ENCODE data around the gene KLHL6. TPM values are rescaled to one million over a fixed set of nuclear protein-coding genes. Genes with fewer than 3 reads are reported as not detected.

Gene KLHL6
- total and polyA plus RNA-seq, 2 of the 13 experiments (the other 11 are each of a cell fraction or from before 2014, with no cell fraction given), result not detected

GRCh38 chr3:183592821-183593220 lies 37.3 kb upstream of the KLHL6 start:
- Histone ChIP-seq H3K4me1 (ENCODE audit: insufficient read depth, low read length) (no peaks in the 10 kb centered on the region), H2AFZ (ENCODE audit: low read length) (no peak overlapping the region), H3K9me3 (ENCODE audit: low read length) (no peaks in the 10 kb centered on the region), H3K4me3 (replicated peaks in 1 of 3; ENCODE audit: insufficient read depth in 1 of 3, low read depth in 2 of 3, low read length in 3 of 3) (no peak overlapping the region), H3K9ac (ENCODE audit: insufficient read depth, low read depth, low read length) (no peak overlapping the region), H3K4me2 (ENCODE audit: low read depth, low read length) (no peak overlapping the region), H3K79me2 (ENCODE audit: insufficient read depth, low read length) (no peaks in the 10 kb centered on the region), H3K27me3 (ENCODE audit: control insufficient read depth in 1 of 2, insufficient read depth in 2 of 2, low read length in 2 of 2) (no peaks in the 10 kb centered on the region; a peak in 1 of 5 replicates), H3K36me3 (replicated peaks in 1 of 2; ENCODE audit: control insufficient read depth in 1 of 2, insufficient read depth in 2 of 2, low read length in 2 of 2) (no peaks in the 10 kb centered on the region), H4K20me1 (ENCODE audit: insufficient read depth, low read length) (no peaks in the 10 kb centered on the region), H3K27ac (ENCODE audit: extremely low read length, insufficient read depth, low read length) (no peak overlapping the region)
- WGBS (ENCODE audit: low lambda C conversion rate), result 39% methylated on average over 6 of the region's 7 CpGs
- CTCF ChIA-PET (ENCODE audit: low intra/inter-chr PET ratio, low total read pairs), result no interaction called here
- POLR2A ChIA-PET, result no interaction called here
- BruUV-seq (replicated peaks), result no TSS peak
- FAIRE-seq, result no peak
- no peak for ATAC-seq
- TF ChIP-seq TAF1 (CRISPR knock-in tag; IDR thresholded peaks at IDR 0.05), result no peak
- TF ChIP-seq ZNF577 (CRISPR knock-in tag; IDR thresholded peaks at IDR 0.05; ENCODE audit: borderline replicate concordance, low read depth), result no peak
- TF ChIP-seq ZNF569 (CRISPR knock-in tag; IDR thresholded peaks at IDR 0.05; ENCODE audit: borderline replicate concordance), result no peak
- TF ChIP-seq CAMTA2 (CRISPR knock-in tag; IDR thresholded peaks at IDR 0.05; ENCODE audit: borderline replicate concordance), result no peak
- no peak for TF ChIP-seq E2F2 (CRISPR knock-in tag; IDR thresholded peaks at IDR 0.05; ENCODE audit: borderline replicate concordance)
- no peak for TF ChIP-seq ETV5 (CRISPR knock-in tag; IDR thresholded peaks at IDR 0.05; ENCODE audit: borderline replicate concordance)
- TF ChIP-seq ARNTL (CRISPR knock-in tag; IDR thresholded peaks at IDR 0.05), result no peak
- TF ChIP-seq PHF8 (CRISPR knock-in tag; IDR thresholded peaks at IDR 0.05), result no peak
- TF ChIP-seq KMT2B (CRISPR knock-in tag; IDR thresholded peaks at IDR 0.05), result no peak
- TF ChIP-seq HNRNPUL1 (IDR thresholded peaks at IDR 0.05; ENCODE audit: low read depth, low read length), result no peak
- no peak for TF ChIP-seq RAD21 (CRISPR knock-in tag; IDR thresholded peaks at IDR 0.05)
- TF ChIP-seq ARID3A (IDR thresholded peaks at IDR 0.05; ENCODE audit: low read depth, low read length), result no peak
- no peak for TF ChIP-seq TFAP4 (IDR thresholded peaks at IDR 0.05; ENCODE audit: borderline replicate concordance, low read depth)
- no peak for TF ChIP-seq ATF4 (CRISPR knock-in tag; IDR thresholded peaks at IDR 0.05)
- TF ChIP-seq ARNT2 (CRISPR knock-in tag; IDR thresholded peaks at IDR 0.05; ENCODE audit: low read depth), result no peak
- no peak for TF ChIP-seq ZNF264 (CRISPR knock-in tag; IDR thresholded peaks at IDR 0.05)
- no peak for TF ChIP-seq FLYWCH1 (CRISPR knock-in tag; IDR thresholded peaks at IDR 0.05)
- no peak for TF ChIP-seq ZKSCAN8 (CRISPR knock-in tag; IDR thresholded peaks at IDR 0.05; ENCODE audit: borderline replicate concordance)
- TF ChIP-seq ETV6 (CRISPR knock-in tag; conservative IDR thresholded peaks at IDR 0.05), result no peak
- no peak for TF ChIP-seq DMAP1 (CRISPR knock-in tag; IDR thresholded peaks at IDR 0.05)
- intact Hi-C loops (cut with micrococcal nuclease; ENCODE audit: unreplicated experiment) (no loop called here), in situ Hi-C loops (cut with HindIII; ENCODE audit: extremely low pct_ligation_motif_present, low pct_unique_long_range_greater_than_20kb) (no loop called here)
- no peak for DNase-seq (ENCODE audit: low spot score)

All from HepG2 (cell line).